NCI-H524 treated with DMSO at 0.1 percent for 48 hours (cell line): ENCODE results near the gene FAM83E.
A peak's percentile ranks its signal among the peaks of the same experiment; 100 is the strongest.
"Not testable (repeated sequence)": the region's sequence is repeated elsewhere in the genome, so short reads cannot be mapped to it uniquely, and the experiment has no call there.

ENCODE experiments used
- DNase-seq: peaks from one replicate; lab custom pipeline; 2025; lab: John Stamatoyannopoulos, UW

The FAM83E gene

DNA sequence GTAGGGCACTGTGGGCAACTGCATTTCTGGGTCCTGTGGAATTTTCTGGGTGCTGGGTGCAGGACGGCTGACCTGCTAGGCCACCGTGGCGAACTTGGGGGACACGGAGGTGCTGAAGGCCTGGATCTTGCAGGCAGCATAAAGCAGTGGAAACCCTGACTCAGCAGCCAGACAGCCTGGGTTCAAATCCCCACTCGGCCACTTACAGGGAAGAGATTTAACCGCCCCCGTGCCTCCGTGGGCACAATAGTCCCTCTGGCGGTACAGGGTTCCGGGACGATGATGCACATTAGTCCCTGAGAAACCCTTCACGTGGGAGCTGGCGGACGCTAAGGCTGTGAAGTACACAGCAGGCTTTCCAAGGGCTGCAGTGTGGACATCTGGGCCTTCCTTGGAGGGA, 3.0 kb downstream of the FAM83E start:
- no peak for DNase-seq

DNA sequence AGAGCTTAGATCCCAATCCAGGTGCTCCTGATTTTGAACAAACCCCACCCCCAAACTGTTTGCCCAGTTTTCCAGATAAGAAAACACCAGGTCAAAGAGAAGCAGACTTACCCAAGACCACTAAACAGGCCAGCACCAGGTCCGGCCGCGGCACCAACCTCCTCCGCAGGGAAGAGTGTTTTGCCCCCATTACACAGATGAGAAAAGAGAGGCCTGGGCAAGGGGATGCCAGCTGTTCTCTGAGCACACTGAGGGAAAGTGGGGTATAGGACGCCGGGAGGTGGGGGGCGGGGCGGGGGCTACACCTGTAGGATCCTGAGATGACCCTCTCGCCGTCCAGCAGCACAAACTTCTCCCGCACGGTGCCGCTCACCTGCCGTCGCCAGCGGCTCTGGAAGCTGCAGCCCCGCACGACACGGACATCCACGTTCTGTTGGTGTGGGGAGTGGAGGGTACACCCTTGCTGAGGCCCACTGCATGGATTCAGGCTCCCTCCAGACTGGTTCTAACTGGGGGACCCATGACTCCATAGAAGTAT, 5.2 kb downstream of the FAM83E start:
- DNase-seq = no peak

DNA sequence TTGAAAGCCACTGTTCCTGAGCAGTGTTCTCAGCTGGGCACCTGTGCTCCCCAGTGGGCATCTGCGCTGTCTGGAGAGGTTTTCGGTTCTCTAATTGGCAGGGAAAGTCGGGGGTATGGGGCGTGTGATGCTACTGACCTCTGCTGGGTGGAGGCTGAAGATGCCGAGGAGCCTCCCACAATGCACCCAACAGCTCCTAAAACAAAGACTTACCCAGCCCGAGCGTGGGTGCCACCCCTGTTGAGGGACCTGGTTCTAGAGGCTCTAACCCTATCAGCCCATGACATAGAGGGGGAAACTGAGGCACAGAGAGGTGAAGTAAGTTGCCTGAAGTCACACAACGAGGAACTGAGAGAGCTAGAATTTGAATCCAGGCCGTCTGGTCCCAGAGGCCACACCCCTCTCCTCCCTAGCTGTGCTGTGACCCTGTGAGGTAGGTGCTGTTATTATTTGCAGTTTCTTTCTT, 6.0 kb downstream of the FAM83E start:
- DNase-seq = peak; percentile 51

DNA sequence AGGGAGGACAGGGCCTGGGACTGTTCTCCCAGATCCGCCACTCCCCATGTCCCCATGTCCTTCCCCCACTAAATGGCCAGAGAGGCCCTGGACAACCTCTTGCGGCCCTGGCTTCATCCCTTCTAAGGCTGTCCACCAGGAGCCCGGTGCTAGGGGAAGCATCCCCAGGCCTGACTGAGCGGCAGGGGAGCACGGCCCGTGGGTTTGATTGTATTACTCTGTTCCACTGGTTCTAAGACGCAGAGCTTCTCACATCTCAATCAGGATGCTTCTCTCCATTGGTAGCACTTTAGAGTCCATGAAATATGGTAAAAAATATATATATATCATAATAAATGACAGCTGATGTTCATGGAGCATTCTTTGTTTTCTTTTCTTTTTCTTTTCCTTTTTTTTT, 7.5 kb downstream of the FAM83E start:
- no peak for DNase-seq

DNA sequence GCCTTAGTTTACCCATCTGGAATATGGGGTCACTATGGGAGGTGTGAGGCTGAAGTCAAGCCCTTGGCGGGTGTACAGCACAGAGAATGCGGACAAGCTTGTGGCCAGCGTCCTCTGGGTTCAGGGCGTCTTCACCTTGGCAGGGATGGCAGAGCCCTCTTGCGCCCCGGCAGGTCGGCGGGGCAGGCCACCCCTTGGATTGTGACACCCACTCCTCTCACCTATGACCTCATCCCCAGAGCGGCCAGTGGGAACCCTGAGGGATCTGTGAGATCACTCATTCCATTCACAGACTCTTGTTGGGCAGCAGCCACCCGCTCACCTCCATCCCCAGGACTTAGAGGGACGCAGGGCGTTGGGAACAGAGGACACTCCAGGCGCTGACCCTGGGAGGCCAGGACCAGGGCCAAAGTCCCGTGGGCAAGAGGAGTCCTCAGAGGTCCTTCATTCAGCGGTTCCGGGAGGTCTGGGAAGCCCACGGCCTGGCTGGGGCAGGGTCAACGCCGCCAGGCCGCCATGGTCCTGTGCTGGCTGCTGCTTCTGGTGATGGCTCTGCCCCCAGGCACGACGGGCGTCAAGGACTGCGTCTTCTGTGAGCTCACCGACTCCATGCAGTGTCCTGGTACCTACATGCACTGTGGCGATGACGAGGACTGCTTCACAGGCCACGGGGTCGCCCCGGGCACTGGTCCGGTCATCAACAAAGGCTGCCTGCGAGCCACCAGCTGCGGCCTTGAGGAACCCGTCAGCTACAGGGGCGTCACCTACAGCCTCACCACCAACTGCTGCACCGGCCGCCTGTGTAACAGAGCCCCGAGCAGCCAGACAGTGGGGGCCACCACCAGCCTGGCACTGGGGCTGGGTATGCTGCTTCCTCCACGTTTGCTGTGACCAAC, 8.2 kb downstream of the FAM83E start, which contains the start of gene SPACA4:
TSS of gene SPACA4 (plus strand) at position 280 of the 896 bp plus-strand sequence. CDS start at position 517, 237 bp downstream.
- DNase-seq = no peak

DNA sequence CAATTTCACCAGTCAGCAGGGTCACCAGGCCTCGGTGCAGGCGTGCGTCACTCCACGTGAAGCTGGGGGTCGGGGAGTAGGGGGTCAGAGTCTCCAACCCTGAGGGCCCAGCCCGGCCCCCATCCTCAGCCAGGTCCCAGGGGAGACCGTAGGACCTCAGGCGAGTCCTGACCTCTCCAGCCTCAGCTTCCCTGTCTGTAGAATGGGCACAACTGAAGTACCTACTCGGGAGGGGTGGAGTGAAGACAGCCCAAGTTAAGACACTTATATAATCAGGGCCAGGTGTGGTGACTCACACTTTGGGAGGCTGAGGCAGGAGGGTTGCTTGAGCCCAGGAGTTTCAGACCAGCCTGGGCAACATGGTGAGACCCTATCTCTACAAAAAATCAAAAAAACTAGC, 11.0 kb downstream of the FAM83E start:
- DNase-seq = no peak

DNA sequence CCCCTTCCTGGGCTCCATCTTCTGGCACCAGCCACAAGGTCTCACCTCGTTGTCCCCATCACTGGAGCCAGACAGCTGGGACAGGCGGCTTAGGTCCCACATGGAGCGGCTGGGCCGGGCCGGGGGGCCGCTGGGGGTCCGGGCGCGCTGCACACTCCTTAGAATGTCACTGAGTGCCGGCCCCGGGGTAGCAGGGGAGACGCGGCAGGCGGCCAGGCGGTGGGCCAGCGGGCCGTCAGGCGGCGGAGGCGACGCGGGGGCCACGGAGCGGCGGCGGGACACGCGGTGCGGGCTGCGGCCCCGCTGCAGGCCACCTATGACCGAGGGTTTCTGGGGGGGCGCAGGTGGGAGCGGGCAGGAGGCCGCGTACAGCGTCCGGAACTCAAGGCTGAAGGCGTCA, 11.4 kb downstream of the FAM83E start:
- DNase-seq = no peak

DNA sequence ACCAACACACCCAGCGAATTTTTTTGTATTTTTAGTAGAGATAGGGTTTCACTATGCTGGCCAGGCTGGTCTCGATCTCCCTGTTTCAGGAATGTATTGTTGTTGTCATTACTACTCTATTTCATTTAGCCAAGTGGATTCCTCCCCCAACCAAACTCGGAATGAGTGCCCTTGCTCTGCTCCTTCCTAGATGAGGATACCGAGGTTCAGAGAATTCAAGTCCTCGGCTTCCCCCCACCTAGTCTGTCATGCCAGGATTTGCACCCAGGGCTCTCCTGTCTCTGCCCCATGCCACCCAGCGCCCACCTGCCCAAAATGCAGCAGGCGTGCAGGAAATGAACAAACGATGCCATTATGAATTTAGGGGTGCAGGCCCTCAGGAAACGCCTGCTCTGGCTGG, 11.9 kb downstream of the FAM83E start:
- DNase-seq = no peak

DNA sequence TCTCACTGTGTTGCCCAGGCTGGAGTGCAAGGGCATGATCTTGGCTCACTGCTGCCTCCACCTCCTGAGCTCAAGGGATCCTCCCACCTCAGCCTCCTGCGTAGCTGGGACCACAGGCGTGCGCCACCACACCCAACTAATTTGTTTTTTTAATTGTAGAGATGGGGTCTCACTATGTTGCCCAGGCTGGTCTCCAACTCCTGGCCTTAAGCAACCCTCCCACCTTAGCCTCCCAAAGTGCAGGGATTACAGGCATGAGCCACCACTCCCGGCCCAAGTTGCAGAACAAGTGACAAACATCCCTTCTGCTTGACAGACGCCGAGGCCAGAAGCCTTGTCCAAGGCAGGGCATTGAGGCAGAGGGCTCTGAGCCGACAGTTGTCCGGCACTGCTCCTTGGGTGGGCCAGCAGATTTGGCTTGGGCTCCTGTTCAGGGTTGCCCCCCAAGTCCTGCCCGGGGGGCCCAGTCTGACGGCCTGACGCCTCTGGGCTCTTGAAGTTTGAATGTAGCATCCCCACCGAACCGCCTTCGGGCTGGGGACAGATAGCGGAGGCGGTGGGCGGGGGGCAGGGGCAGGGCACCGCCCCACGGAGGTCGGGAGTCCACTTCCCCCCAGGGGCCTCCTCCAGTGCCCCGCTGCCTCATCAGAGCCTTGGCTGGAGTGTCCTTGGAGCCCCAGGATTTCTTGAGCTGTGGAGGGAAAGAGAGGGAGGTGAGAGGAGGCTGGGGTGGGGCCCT, 14.0 kb downstream of the FAM83E start:
- DNase-seq = no peak

DNA sequence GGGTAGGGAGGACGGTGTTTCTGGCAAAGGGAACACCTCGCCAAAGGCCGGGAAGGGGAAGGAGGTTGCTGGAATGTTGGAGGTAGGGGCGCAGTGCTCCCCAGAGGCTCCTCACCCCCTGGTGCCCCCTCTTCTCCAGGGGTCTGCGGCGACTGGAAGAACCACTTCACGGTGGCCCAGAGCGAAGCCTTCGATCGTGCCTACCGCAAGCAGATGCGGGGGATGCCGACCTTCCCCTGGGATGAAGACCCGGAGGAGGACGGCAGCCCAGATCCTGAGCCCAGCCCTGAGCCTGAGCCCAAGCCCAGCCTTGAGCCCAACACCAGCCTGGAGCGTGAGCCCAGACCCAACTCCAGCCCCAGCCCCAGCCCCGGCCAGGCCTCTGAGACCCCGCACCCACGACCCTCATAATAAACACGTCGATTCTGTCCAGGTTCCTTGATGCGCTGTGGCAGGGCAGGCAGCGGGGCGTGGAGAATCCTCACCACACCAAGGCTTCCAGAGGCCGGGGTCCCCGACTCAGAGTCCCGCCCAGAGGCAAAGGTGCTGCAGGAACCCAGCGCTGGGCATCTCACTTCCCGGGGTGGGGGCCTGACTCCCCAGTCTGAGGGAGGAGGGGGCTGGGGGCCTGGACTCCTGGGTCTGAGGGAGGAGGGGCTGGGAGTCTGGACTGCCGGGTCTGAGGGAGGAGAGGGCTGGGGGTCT, 15.7 kb downstream of the FAM83E start:
- DNase-seq = no peak

DNA sequence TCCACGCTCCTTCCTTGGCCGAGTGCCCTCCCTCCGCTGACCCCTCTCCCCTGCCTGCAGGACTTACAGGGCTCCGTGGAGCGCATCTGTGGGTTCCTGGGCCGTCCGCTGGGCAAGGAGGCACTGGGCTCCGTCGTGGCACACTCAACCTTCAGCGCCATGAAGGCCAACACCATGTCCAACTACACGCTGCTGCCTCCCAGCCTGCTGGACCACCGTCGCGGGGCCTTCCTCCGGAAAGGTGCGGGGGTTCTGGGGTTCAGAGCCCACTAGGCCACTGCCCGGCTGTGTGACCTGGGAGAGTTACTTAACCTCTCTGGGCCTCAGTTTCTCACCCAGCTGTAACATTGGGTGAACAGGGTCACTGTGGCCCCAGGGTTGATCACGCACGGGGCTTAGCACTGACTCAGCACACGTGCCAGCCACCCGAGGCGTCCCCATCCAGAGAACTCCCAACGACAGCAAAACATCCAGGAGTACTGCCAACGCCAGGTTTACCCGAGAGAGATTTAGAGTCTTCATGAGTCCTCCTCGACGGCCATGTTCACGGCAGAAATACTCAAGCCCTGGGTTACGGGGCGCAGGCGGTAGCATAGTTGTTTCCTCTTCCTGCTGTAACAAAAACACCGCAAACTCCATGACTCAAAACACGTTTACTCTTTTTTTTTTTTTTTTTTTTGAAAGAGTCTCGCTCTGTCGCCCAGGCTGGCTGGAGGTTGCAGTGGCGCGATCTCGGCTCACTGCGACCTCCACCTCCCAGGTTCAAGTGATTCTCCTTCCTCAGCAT, 18.0 kb downstream of the FAM83E start:
- DNase-seq = no peak

DNA sequence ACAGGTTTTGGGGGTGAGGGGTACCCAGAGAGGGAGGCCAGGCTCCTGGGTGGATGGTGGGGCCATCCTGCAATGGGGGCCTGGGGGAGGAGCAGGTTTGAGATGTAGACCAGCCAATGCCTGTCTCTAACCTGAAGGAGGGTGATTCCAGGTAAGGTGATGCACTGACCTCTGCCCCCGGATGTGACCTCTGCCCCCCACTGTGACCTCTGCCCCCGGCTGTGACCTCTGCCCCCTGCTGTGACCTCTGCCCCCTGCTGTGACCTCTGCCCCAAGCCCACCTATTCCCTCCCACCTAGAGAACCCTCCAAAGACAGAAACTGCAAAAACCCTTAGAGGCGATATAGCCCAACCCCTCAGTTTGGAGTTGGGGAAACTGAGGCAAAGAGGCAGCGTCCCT, 18.6 kb downstream of the FAM83E start:
- no peak for DNase-seq

DNA sequence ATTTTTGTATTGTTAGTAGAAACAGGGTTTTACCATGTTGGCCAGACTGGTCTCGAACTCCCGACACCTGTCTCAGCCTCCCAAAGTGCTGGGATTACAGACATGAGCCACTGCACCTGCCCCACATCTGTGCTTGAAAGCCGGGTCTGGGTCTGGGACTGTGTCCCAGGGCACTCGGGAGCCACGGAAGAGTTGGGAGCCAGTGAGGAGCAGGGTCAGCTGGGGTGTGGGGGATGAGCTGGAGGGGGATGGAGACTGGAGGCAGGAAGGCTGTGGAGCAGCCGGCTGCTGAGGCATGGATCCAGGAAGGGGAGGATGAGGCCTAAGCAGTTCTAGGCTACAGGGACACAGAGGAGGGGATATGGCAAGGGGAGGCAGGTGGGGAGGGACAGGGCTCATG, 19.0 kb downstream of the FAM83E start:
- DNase-seq = no peak

DNA sequence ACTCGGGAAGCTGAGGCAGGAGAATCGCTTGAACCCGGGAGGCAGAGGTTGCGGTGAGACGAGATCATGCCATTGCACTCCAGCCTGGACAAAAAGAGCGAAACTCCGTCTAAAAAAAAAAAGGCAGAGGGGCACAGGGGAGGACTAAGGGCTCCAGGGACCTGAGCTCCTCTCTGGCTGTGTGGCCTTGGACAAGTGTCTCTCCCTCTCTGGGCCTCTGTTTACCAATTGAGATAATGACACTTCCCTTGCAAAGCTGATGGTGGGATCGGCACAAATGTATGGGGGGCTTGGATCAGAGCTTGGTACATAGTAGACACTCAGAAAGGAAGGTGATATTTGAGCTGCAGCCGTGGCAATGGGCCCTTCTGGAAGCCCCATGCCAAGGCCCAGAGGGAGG, 19.7 kb downstream of the FAM83E start:
- no peak for DNase-seq

DNA sequence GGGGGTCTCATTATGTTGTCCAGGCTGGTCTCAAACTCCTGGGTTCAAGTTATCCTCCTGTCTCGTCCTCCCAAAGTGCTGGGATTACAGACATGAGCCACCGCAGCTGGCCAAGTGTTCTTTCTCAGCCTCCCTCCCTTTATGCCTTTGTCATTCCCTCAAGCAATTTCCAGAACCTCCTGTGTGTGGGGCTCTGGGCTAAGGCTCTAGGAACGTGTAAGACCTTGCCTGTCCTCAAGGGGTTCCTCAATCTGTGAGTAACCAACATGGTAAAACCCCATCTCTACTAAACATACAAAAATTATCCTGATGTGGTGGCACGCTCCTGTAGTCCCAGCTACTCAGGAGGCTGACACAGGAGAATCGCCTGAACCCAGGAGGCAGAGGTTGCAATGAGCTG, 23.9 kb downstream of the FAM83E start:
- no peak for DNase-seq

DNA sequence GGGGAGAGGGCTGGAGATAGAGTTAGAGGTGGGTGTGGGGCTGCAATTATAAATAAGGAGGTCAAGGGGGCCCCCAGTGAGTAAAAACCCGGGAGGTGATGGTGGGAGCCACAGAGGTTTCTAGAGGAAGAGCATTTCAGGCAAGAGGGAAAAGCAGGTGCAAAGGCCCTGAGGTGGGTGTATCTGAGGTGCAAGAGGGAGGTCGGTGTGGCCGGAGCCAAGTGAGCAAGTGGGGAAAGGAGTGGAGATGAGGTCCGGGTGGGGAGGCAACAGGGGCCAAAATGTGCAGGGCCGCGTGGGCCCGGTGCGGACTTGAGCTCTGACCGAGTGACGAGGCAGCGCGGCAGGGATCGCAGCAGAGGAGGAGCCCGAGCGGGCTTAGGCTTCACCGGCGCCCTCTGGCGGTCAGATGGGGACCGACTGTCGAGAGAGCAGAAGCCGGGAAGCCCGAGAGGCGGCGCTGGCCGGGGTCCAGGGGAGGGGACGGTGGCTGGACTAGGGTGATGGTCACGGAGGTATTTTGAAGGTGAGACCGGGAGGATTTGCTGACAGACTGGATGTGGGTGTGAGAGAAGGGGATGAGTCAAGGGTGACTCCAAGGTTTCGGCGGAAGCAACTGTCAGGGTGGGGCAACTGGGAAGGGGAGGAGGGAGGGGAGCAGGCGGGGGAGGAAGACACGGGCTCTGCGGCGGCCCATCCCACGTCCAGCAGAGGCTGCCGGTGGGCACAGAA, 26.0 kb downstream of the FAM83E start:
- DNase-seq = no peak

DNA sequence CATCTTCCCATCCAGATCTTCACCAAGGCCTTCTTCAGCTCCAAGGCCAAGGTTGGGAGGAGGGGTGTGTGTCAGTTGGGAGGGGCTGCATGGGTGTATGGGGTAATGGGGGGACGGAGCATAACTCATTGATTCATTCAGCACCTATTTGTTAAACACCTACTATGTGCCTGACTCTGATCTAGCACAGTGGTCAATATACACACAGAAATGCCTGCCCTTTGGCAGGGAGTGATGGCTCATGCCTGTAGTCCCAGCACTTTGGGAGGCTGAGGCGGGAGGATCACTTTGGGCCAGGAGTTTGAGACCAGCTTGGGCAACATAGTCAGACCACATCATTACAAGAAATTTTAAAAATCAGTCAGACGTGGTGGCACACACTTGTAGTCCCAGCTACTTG, 27.5 kb downstream of the FAM83E start:
- no peak for DNase-seq

DNA sequence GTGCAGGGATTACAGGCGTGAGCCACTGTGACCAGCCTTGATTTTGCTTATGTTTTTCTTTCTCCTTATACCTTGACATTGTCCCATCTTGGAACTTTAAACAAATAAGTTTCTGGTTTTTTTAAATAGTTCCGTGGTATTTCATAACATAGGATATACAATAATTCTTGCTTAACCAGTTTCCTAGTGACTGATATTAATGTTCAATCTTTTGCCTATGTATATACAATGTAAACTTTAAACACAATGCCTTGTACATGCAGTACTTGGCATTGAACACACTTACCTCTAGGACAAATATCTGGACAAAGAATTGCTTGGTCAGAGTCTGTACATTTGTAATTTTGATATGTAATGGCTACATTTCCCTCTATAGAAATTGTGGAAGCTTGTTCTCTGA, 32.7 kb downstream of the FAM83E start:
- DNase-seq = no peak

DNA sequence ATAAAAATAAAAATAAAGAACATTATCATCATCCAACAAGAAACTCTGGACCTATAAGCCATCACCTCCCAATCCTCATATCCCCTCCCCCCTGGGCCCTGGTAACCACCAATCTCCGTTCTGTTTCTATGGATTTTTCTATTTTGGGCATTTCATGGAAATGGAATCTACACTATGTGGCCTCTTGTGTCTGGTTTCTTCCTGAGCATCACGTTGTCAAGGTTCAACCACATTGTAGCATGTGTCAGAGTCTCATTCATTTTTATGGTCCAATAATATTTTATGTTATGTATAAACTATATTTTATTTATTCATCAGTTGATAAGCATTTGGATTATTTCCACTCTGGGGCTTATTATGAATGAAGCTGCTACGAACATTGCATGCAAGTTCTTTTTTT, 36.0 kb downstream of the FAM83E start:
- DNase-seq = no peak

DNA sequence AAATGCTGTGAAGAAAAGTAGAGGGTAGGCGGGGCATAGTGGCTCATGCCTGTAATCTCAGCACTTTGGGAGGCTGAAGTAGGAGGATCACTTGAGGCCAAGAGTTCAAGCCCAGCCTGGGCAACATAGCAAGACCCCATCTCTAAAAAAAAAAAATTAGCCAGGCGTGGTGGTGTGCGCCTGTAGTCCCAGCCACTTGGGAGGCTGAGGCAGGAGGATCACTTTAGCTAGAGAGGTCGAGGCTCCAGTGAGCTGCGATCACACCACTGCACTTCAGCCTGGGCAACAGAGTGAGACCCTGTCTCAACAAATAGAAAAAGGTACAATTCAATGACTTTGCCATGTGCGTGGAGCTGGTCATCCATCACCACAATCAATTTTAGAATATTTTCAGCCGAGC, 37.0 kb downstream of the FAM83E start:
- not testable (repeated sequence) for DNase-seq
